Mucosa of descending colon (tissue), 3 donors: Measurements from ENCODE around the gene INTS4. TPM values are rescaled to one million over a fixed set of nuclear protein-coding genes. Genes with fewer than 3 reads are reported as not detected.
A peak's percentile ranks its signal among the peaks of the same experiment; 100 is the strongest.

Experiments
- ATAC-seq: fragments of 200-7000 bp; cut with Tn5 transposase; one replicate; pipeline ENCODE4 v1.9.1; 2020; ENCODE audit warnings: mild to moderate bottlenecking, moderate library complexity
- DNase-seq, 3 donors: peaks; one replicate each; pipeline ENCODE4 v3.0.0-alpha.2; 2020
- H3K36me3 ChIP-seq: fragments of 200-600 bp; one replicate; pipeline ENCODE4 v1.8.0; 2021; ENCODE audit warnings: low read depth, mild to moderate bottlenecking
- H3K4me1 ChIP-seq: fragments of 200-600 bp; one replicate; pipeline ENCODE4 v1.8.0; 2021; ENCODE audit warnings: low read depth, mild to moderate bottlenecking
- H3K4me3 ChIP-seq: fragments of 200-600 bp; one replicate; pipeline ENCODE4 v1.8.0; 2021; ENCODE audit warnings: mild to moderate bottlenecking
- H3K9me3 ChIP-seq: fragments of 200-600 bp; one replicate; pipeline ENCODE4 v1.8.0; 2021; ENCODE audit warnings: mild to moderate bottlenecking
- intact Hi-C, 2 donors: fragments of 100-400 bp; cut with DNase I in 1 of 2; cut with micrococcal nuclease in 1 of 2; formaldehyde crosslinking; loops; one replicate each; pipeline versions ENCODE4 v1.11.0 to v1.11.1; 2022; cut with DNase I, micrococcal nuclease
- total RNA-seq, 3 donors: library from RNA; stranded (reverse); fragmentation: NEBNext Ultra II Directional in 2 of 3; extraction: Animal tissue kit (Norgen Biotek cat#: 25700) in 2 of 3; gene quantifications; one replicate each; pipeline versions ENCODE4 v1.2.1 to v1.2.4, GENCODE V29; 2021 to 2023
- TF ChIP-seq, protein P1 (sequence below): fragments of 200-600 bp; IDR thresholded peaks from one replicate; pipeline ENCODE4 v1.8.0; 2022; ENCODE audit warnings: antibody characterized with exemption, mild to moderate bottlenecking
- donor health status: DM: no; HTN: no; CAD: no; lungs with moderate emphysema.
- donor health status: DM: no; HTN: no; CAD: no.
- donor health status: DM: no; HTN: yes; CAD: no.

The INTS4 gene
- total RNA-seq, 3 donors from 2014 or later, result 22.8 to 31.7 (median 28.3) TPM

DNA sequence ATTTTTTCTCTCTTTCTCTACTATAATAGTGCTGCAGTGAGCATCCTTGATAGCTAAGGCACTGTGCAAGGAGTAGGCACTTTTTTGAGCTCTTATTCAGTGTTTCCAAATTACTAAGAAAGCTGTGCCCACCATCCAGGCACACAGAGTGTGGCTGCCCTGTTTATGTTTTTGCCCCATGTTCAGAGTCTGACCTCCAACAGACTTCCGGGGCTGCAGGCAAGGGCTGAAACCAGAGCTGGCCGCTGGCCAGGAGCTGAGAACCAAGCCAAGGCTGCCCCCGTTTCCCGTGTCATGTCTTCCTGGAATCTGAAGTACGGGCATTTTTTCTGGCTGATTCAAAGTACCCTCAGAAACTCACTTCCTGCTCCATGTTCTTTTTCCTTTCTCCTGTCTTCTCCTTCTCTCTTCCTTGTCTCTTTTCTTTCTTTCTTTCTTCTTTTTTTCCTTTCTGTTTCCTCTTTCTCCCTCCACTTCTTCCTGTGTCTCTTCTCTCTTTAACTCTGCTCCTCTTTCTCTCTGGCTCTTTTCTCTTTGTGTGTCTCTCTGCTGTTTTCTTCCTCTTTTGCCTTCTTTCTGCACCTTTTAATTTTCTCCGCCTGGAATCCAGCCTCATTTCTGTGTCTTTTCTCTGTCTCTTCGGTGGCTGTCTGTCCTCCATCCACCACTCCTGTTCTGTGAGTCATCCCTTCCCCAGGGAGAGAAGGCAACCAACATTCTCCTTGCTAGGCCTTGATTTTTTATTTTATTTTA lies 45.6 kb upstream of the INTS4 start:
- no peak overlapping the region for H3K4me3 ChIP-seq
- peak; percentile 35 for ATAC-seq

DNA sequence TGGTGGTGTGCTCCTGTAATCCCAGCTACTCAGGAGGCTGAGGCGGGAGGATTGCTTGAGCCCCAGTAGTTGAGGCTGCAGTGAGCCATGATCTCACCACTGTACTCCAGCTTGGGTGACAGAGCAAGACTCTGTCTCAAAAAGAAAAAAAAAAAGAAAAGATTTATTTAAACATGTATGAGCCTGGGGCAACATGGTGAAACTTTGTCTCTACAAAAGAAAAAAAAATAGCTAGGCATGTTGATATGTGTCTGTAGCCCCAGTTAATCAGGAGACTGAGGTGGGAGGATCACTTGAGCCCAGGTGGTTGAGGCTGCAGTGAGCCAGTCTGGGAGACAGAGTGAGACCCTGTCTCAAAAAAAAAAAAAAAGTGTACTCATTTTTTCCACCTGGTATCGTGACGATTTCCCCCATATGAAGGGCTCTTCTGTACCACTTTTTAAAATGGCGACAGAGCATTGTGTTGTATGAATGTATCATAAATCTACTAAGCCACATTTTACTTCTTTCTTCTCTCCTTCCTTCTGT lies 45.0 kb upstream of the INTS4 start:
- Histone ChIP-seq H3K4me3 (no peak overlapping the region), H3K36me3 (no peaks in the 10 kb centered on the region), H3K4me1 (peaks cover 45% of the 10 kb centered on the region), H3K9me3 (no peaks in the 10 kb centered on the region)
- TF ChIP-seq, protein P1, sequence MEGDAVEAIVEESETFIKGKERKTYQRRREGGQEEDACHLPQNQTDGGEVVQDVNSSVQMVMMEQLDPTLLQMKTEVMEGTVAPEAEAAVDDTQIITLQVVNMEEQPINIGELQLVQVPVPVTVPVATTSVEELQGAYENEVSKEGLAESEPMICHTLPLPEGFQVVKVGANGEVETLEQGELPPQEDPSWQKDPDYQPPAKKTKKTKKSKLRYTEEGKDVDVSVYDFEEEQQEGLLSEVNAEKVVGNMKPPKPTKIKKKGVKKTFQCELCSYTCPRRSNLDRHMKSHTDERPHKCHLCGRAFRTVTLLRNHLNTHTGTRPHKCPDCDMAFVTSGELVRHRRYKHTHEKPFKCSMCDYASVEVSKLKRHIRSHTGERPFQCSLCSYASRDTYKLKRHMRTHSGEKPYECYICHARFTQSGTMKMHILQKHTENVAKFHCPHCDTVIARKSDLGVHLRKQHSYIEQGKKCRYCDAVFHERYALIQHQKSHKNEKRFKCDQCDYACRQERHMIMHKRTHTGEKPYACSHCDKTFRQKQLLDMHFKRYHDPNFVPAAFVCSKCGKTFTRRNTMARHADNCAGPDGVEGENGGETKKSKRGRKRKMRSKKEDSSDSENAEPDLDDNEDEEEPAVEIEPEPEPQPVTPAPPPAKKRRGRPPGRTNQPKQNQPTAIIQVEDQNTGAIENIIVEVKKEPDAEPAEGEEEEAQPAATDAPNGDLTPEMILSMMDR, result no peak
- no peak for ATAC-seq
- intact Hi-C loops, result no loop called here
- no peak for DNase-seq

More for the DNA sequence above, 45.6 kb upstream of the INTS4 start:
- Histone ChIP-seq H3K9me3 (no peaks in the 10 kb centered on the region), H3K4me1 (peaks cover 49% of the 10 kb centered on the region), H3K36me3 (no peaks in the 10 kb centered on the region)
- peak; percentile 79 to 84 (median 84) for DNase-seq
- TF ChIP-seq, protein P1, result no peak
- intact Hi-C loops, result no loop called here

DNA sequence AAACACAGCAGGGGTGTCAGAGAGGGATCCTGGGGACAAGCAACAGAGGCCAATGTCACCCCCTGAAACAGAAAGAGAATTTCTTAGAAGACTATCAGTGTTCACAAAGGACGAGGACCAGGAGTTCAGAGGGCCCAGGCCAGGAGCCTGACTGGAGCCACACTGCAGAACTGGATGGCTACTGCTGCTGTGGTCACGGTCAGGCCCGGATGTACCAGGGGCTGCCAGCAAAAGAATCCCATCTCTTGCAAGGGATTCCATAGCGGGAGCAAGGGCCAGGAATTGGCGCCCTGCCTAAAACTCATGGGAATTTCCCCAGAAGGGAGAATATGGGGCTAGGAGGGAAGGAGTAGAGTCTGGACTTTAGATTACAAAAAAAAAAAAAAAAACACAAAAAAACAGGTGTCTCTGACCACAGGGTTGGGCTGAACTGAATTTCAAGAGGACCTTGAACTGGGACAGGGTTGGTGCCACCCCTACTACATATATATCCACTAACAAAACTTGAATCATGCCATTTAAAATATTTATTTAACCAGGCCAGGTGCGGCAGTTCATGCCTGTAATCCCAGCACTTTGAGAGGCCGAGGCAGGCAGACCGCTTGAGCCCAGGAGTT lies 44.3 kb upstream of the INTS4 start:
- DNase-seq (peak; percentile 70 to 78 (median 77)), ATAC-seq (peak; percentile 80)
- H3K4me1 ChIP-seq, result peaks cover 45% of the 10 kb centered on the region
- TF ChIP-seq, protein P1, result no peak
- no peaks in the 10 kb centered on the region for H3K36me3 ChIP-seq
- no peak overlapping the region for H3K4me3 ChIP-seq
- no peaks in the 10 kb centered on the region for H3K9me3 ChIP-seq
- intact Hi-C loops, result no loop called here

DNA sequence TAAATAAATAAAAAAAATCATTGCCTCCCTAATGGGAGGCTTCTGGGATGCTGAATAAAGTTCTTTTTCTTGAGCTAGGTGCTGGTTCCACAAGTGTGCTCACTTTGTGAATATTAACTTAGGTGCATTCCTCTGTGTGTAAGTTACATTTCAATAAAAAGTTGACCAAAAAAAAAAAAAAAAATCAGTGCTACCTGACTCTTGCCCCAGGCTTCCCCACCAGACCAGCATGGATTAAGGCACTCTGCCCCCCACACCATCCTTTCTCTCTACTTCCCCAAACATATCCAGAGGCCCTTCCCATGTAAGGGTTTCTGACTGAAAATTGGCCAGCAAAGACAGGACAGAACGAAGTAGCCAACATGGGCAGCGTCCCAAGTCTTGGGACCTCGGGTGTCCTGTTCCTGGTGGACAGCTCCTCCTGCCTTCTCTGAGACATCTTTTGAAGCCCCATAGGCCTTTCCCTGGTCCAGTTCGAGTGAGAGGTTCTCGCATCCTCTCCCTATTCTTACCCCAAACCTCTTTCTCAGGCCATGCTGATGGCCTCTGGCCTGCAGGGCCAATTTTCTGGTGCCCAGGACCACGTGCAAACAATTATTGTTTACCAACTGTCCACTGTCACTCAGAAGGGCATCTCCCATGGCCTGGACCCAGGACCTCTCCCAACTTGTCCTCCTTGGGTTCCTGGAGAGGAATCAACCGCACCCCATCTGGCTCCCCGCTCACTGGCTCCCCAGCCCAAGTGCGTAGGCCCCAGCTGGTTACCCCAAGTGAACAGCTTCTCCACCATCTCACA lies 43.6 kb upstream of the INTS4 start:
- no peaks in the 10 kb centered on the region for H3K36me3 ChIP-seq
- no peak for DNase-seq
- intact Hi-C loops, result no loop called here
- peaks cover 43% of the 10 kb centered on the region for H3K4me1 ChIP-seq
- TF ChIP-seq, protein P1, result no peak
- no peak for ATAC-seq
- H3K4me3 ChIP-seq, result no peak overlapping the region
- H3K9me3 ChIP-seq, result no peaks in the 10 kb centered on the region

DNA sequence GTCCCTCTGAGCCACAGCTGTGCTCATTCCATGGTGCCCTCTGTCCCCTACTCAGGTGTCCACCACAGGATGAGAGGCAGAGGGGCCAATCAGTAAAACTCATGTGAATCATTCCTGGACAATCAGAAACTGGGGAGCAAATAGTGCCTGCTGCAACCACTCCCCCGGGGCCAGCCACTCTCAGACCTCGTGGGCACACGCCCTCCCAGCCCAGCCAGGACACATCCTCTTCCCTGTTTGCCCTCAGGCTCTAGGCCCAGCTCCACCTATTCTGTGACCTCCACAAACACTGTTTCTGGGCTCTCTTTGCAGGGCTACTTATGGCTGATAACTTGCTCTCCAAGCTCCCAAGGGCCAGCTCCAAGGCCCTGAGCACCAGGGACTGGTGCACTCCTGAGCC lies 42.6 kb upstream of the INTS4 start:
- TF ChIP-seq, protein P1, result no peak
- H3K4me1 ChIP-seq, result peaks cover 40% of the 10 kb centered on the region
- intact Hi-C loops, result no loop called here
- ATAC-seq, result peak; percentile 86
- no peaks in the 10 kb centered on the region for H3K36me3 ChIP-seq
- H3K4me3 ChIP-seq, result no peak overlapping the region
- H3K9me3 ChIP-seq, result no peaks in the 10 kb centered on the region
- peak; percentile 77 to 86 (median 82) for DNase-seq
